HG03066 (cell line): ENCODE measurements around the gene TASOR.

ENCODE experiments used
- ATAC-seq: cut with Tn5 transposase; IDR thresholded peaks from one replicate; pipeline ENCODE4 v1.9.1; 2021; ENCODE audit warnings: low read depth; ENCODE audit not compliant: unreplicated experiment

TASOR gene

DNA sequence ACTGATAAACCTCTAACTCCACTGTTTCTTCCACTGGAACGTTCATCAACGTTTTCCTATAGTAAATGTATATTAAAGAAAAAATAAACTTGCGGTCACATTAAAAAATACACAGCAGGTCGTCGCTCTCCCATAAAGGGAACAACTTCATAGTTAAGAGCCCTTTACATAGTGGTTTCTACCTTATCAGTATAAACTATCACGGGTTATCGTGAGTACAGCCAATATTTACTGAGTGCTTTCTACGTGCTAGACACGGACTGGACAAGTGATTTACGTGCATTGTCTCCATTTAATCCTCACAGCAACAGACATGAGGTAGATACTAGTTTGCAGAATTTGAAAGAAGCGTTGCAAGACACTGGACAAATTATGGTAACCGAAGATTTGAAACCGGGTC lies 964 bp upstream of the TASOR start:
- ATAC-seq, result no peak

GRCh38 chr3:56682462-56683121 lies 473 bp downstream of the TASOR start:
- ATAC-seq, result peak; percentile 64

DNA sequence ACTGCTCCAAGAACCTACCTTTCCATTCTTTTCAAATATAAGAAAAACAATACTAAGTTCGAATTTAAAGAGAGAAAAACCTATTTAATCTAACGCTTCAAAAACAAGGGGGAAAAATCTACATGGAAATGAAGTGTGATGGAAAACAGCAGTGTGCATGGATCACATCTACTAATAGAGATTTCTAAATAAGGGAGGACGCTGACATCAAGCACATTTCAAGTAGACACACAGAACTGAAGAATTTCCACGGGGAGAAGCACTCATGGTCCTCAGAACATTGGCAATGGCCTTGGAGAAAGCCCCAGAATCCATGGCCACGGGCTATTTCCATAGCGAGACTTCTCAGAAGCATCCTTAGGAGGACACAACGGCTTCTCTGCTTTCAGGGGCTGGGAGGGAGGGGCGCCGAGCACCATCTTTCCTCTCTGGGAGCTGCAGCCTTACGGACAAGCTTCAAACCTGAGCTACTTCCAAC lies 1.0 kb downstream of the TASOR start:
- ATAC-seq, result no peak

DNA sequence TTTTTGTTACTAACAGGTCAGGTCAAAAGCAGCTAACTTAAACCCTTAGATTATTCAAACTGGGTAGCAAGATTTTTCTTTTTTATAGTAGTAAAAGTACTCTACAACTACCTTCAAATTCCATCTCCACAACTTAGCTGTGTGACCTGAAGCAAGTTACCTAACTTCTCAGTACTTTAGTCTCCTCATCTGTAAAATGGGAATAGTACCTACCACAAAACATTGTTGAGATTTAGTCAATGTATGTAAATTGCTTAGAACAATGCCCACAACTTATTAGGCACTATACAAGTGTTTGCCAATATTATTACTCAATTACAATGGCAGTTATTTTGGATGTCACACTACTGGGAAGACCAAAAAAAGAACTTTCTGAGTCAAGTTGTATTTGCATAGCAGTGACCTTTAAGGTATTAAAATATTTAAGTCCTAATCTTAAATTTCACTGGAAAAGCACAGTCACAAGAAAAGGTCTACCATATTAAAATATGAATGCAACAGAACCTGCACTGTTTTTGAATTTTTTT lies 2.9 kb downstream of the TASOR start:
- no peak for ATAC-seq

- peak; percentile 50 for ATAC-seq
These were observed 5.8 kb downstream of the TASOR start for GRCh38 chr3:56677286-56677685.

DNA sequence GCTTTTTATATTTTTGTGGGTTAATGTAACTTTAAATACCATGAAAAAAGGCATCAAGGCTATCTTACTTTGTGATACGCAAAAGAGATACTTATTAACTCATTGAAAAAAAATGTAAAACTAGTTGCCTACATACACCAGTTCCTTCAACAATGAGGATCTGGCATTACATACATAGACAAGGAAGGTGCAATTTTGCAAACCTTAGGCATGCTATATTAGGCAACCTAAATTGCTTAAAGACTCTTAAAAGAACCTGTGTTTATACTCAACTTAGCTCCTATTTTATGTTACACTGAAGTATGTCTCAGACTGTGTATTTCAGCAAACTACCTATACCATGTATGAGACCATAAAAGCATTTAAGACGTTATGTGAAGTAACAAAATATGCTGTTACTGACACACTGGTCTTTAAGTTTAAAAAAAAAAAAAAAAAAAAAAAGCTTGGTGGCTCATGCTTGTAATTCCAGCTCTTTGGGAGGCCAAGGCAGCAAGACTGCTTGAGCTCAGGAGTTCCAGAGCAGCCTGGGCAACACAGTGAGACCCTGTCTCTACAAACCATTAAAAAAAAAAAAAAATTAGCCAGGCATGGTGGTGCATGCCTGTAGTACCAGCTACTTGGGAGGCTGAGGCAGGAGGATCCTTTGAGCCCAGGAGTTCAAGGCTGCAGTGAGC lies 9.1 kb downstream of the TASOR start:
- ATAC-seq, result no peak

DNA sequence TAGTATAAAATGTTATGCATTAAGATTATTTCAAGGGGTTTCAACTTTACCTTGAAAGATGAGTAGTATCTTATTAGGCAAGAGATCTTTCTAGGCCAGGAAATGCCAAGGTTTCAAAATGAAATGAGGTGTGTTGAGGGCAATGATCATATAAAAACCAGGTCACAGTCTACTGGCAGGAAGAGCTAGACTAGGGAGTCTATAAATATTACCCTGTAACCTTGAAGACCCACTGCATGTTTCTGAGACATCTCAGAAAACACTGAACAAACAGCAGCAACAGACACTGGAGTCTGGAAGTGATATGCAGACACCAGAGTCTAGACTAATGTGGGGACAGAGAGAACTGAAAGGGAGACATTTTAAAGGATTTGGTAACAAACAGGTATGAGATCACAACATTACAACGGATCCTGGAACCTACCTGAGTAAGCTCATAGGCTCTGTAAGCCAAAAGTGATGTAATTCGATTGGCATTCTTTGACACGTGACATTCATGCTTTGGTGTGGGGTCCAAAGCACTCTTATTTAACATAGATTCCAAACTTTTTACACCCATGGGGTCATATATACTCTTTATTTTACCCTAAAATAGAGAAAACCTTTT lies 15.0 kb downstream of the TASOR start:
- no peak for ATAC-seq

- ATAC-seq, result no peak
These were observed 18.2 kb downstream of the TASOR start for GRCh38 chr3:56664823-56665222.

GRCh38 chr3:56655709-56656108 lies 27.4 kb downstream of the TASOR start:
- ATAC-seq, result no peak

DNA sequence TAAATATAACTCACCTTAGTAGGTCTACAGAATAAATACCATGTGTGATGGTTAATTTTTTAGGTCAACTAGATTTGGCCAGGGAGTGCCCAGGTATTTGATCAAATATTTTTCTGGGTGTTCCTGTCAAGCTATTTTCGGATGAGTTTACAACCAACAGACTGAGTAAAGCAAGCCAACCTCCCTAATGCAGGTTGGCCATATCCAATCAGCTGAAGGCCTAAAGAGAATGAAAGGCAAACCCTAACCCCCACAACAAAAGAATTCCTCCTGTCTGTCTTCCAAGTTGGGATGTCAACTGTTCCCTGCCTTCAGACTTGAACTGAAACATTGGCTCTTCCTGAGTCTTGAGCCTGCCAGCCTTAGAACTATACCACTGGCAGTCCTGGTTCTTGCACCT lies 28.6 kb downstream of the TASOR start:
- ATAC-seq, result no peak

DNA sequence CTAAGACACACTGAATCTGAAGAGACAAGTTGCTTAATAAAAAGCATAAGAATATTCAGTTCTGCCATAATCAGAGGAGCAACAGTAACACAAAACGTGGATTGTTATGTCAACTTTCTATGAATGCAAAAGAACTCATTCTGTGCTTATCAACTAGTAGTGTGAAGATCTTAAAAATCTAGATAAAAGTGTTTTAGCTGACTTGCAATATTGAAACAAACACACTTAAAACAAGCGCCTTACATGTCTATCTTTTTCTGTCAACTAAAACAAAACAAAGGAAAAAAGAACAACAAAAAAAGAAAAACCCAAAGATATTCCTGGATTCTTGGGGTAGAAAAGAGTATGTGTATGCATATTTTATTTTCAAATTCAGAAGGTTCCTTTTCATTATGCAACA lies 37.7 kb downstream of the TASOR start:
- no peak for ATAC-seq

- ATAC-seq, result no peak
These were observed 49.2 kb downstream of the TASOR start for GRCh38 chr3:56633602-56634535.
